ENCODE measurements around the gene PPP1R16B. TPM values are rescaled to one million over a fixed set of nuclear protein-coding genes. Genes with fewer than 3 reads are reported as not detected.

PPP1R16B gene
- polyA plus RNA-seq, 1 donor from 2014 or later = 1.9 TPM

DNA sequence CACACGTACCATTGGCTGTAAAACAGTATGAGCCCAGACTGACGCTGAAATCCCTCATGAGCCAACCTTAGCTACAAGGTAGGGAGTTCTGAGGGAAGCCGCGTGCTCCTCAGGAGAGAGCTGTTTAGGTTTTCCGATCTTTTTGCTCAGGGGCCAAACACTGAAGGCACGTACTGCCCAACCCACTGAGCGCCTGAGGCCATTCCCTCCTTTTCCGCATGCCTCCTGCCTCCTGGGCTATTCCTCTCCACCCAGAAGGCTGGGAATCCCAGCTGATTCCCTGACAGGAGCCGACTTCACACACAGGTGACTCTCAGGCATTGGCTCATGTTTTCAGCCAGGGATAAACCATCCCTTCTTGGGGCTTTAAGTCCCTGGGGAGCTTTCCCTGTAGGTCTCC, 115.4 kb downstream of the PPP1R16B start:
- no peaks in the 10 kb centered on the region for H3K9me3 ChIP-seq (ENCODE audit: low read length)
- no peak overlapping the region for H2AFZ ChIP-seq (ENCODE audit: low read depth, low read length)
- no peak overlapping the region for H3K4me2 ChIP-seq (ENCODE audit: low read length)
- no peak overlapping the region for H3K4me3 ChIP-seq (ENCODE audit: low read length)
- H3K9me2 ChIP-seq (ENCODE audit: insufficient read depth, low read length) = no peaks in the 10 kb centered on the region
- no peaks in the 10 kb centered on the region for H3K36me3 ChIP-seq (ENCODE audit: insufficient read depth, low read length)
- H3K9ac ChIP-seq (ENCODE audit: low read length) = no peak overlapping the region
- H4K20me1 ChIP-seq (ENCODE audit: insufficient read depth) = no peaks in the 10 kb centered on the region
- no peak for TF ChIP-seq POLR2AphosphoS5 (IDR thresholded peaks at IDR 0.05)
- TF ChIP-seq CTCF (IDR thresholded peaks at IDR 0.05; ENCODE audit: poor library complexity, severe bottlenecking) = no peak
- no peak for TF ChIP-seq SMC3 (conservative IDR thresholded peaks at IDR 0.05; ENCODE audit: poor library complexity)
- TF ChIP-seq MXI1 (conservative IDR thresholded peaks at IDR 0.05; ENCODE audit: poor library complexity, severe bottlenecking) = no peak
- TF ChIP-seq TAF1 (IDR thresholded peaks at IDR 0.05; ENCODE audit: low read depth) = no peak
- no peak for TF ChIP-seq EZH2 (IDR thresholded peaks at IDR 0.05; ENCODE audit: borderline replicate concordance, insufficient read depth, low read length, poor library complexity, severe bottlenecking)
- TF ChIP-seq, protein P1, sequence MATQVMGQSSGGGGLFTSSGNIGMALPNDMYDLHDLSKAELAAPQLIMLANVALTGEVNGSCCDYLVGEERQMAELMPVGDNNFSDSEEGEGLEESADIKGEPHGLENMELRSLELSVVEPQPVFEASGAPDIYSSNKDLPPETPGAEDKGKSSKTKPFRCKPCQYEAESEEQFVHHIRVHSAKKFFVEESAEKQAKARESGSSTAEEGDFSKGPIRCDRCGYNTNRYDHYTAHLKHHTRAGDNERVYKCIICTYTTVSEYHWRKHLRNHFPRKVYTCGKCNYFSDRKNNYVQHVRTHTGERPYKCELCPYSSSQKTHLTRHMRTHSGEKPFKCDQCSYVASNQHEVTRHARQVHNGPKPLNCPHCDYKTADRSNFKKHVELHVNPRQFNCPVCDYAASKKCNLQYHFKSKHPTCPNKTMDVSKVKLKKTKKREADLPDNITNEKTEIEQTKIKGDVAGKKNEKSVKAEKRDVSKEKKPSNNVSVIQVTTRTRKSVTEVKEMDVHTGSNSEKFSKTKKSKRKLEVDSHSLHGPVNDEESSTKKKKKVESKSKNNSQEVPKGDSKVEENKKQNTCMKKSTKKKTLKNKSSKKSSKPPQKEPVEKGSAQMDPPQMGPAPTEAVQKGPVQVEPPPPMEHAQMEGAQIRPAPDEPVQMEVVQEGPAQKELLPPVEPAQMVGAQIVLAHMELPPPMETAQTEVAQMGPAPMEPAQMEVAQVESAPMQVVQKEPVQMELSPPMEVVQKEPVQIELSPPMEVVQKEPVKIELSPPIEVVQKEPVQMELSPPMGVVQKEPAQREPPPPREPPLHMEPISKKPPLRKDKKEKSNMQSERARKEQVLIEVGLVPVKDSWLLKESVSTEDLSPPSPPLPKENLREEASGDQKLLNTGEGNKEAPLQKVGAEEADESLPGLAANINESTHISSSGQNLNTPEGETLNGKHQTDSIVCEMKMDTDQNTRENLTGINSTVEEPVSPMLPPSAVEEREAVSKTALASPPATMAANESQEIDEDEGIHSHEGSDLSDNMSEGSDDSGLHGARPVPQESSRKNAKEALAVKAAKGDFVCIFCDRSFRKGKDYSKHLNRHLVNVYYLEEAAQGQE (IDR thresholded peaks at IDR 0.05; ENCODE audit: borderline replicate concordance) = no peak
- no peak for TF ChIP-seq RAD21 (conservative IDR thresholded peaks at IDR 0.05)
- no peak for TF ChIP-seq EP300 (conservative IDR thresholded peaks at IDR 0.05; ENCODE audit: poor library complexity, severe bottlenecking)
- no peaks in the 10 kb centered on the region for H3K79me2 ChIP-seq (replicated peaks; ENCODE audit: insufficient read depth, low read length)
- H3F3A ChIP-seq (ENCODE audit: insufficient read depth, low read length, poor library complexity, severe bottlenecking) = no peaks in the 10 kb centered on the region
- H3K27me3 ChIP-seq (ENCODE audit: insufficient read depth, low read depth, low read length) = no peaks in the 10 kb centered on the region
- no peak overlapping the region for H3K27ac ChIP-seq (ENCODE audit: low read length)

- no peaks in the 10 kb centered on the region for H3K9me2 ChIP-seq (ENCODE audit: insufficient read depth, low read length)
- no peak overlapping the region for H3K4me3 ChIP-seq (ENCODE audit: low read length)
- H4K20me1 ChIP-seq (ENCODE audit: insufficient read depth) = no peaks in the 10 kb centered on the region
- H3K4me2 ChIP-seq (ENCODE audit: low read length) = no peak overlapping the region
- H3K27ac ChIP-seq (ENCODE audit: low read length) = no peak overlapping the region
- no peaks in the 10 kb centered on the region for H3K36me3 ChIP-seq (ENCODE audit: insufficient read depth, low read length)
- TF ChIP-seq EZH2 (IDR thresholded peaks at IDR 0.05; ENCODE audit: borderline replicate concordance, insufficient read depth, low read length, poor library complexity, severe bottlenecking) = no peak
- no peak for TF ChIP-seq CTCF (IDR thresholded peaks at IDR 0.05; ENCODE audit: poor library complexity, severe bottlenecking)
- TF ChIP-seq EP300 (conservative IDR thresholded peaks at IDR 0.05; ENCODE audit: poor library complexity, severe bottlenecking) = no peak
- no peak for TF ChIP-seq TAF1 (IDR thresholded peaks at IDR 0.05; ENCODE audit: low read depth)
- no peak for TF ChIP-seq MXI1 (conservative IDR thresholded peaks at IDR 0.05; ENCODE audit: poor library complexity, severe bottlenecking)
- TF ChIP-seq RAD21 (conservative IDR thresholded peaks at IDR 0.05) = no peak
- TF ChIP-seq POLR2AphosphoS5 (IDR thresholded peaks at IDR 0.05) = no peak
- TF ChIP-seq SMC3 (conservative IDR thresholded peaks at IDR 0.05; ENCODE audit: poor library complexity) = no peak
- TF ChIP-seq, protein P1 (IDR thresholded peaks at IDR 0.05; ENCODE audit: borderline replicate concordance) = no peak
- H3K79me2 ChIP-seq (replicated peaks; ENCODE audit: insufficient read depth, low read length) = peaks cover 18% of the 10 kb centered on the region
- no peak overlapping the region for H3K9ac ChIP-seq (ENCODE audit: low read length)
- no peak overlapping the region for H2AFZ ChIP-seq (ENCODE audit: low read depth, low read length)
- no peaks in the 10 kb centered on the region for H3K27me3 ChIP-seq (ENCODE audit: insufficient read depth, low read depth, low read length)
- H3K9me3 ChIP-seq (ENCODE audit: low read length) = no peaks in the 10 kb centered on the region
- H3F3A ChIP-seq (ENCODE audit: insufficient read depth, low read length, poor library complexity, severe bottlenecking) = no peaks in the 10 kb centered on the region
Observed at GRCh38 chr20:38924718-38925117, 119.2 kb downstream of the PPP1R16B start.
